GM21717 (cell line): Measurements from ENCODE around the gene CKM.

ENCODE experiments used
- ATAC-seq: cut with Tn5 transposase; IDR thresholded peaks from one replicate; pipeline ENCODE4 v1.9.1; 2021; ENCODE audit warnings: mild to moderate bottlenecking, moderate library complexity; ENCODE audit not compliant: unreplicated experiment

CKM gene

GRCh38 chr19:45322744-45323281 is at the start of gene CKM:
Gene CKM (minus strand): TSS chr19:45322875. CDS start chr19:45319713, 3,162 bp downstream.
- ATAC-seq: no peak

- ATAC-seq: peak; percentile 87
These were observed 47.9 kb upstream of the CKM start, which contains the start of gene ERCC2 for GRCh38 chr19:45370410-45371204. Gene ERCC2 (minus strand): TSS chr19:45370573. CDS start chr19:45370540, 33 bp downstream.

GRCh38 chr19:45368737-45369340 is 46.2 kb upstream of the CKM start:
- no peak for ATAC-seq

- ATAC-seq: no peak
These were observed 45.5 kb upstream of the CKM start for GRCh38 chr19:45368127-45368526.

GRCh38 chr19:45364696-45365095 is 42.0 kb upstream of the CKM start:
- no peak for ATAC-seq

GRCh38 chr19:45363861-45364459 is 41.3 kb upstream of the CKM start:
- no peak for ATAC-seq

- ATAC-seq: no peak
These were observed 39.6 kb upstream of the CKM start for GRCh38 chr19:45362291-45362690.

- no peak for ATAC-seq
These were observed 38.9 kb upstream of the CKM start for GRCh38 chr19:45361608-45362007.

GRCh38 chr19:45358213-45358792 is 35.6 kb upstream of the CKM start:
- no peak for ATAC-seq

GRCh38 chr19:45357445-45357783 is 34.7 kb upstream of the CKM start:
- ATAC-seq: no peak

GRCh38 chr19:45356760-45357444 is 34.2 kb upstream of the CKM start:
- no peak for ATAC-seq

- ATAC-seq: no peak
These were observed 33.2 kb upstream of the CKM start for GRCh38 chr19:45355910-45356309.

GRCh38 chr19:45355402-45355801 is 32.7 kb upstream of the CKM start:
- ATAC-seq: no peak

- ATAC-seq: no peak
These were observed 31.7 kb upstream of the CKM start for GRCh38 chr19:45354241-45354842.

GRCh38 chr19:45352914-45353796 is 30.5 kb upstream of the CKM start:
- ATAC-seq: no peak

- ATAC-seq: no peak
These were observed 29.8 kb upstream of the CKM start for GRCh38 chr19:45352471-45352870.

- ATAC-seq: no peak
These were observed 29.4 kb upstream of the CKM start for GRCh38 chr19:45352062-45352461.

GRCh38 chr19:45351401-45351952 is 28.8 kb upstream of the CKM start:
- ATAC-seq: no peak

- no peak for ATAC-seq
These were observed 27.9 kb upstream of the CKM start for GRCh38 chr19:45350477-45351058.
